ACC112 (cell line): ENCODE data around the gene RANBP2.
"Not testable (repeated sequence)": the region's sequence is repeated elsewhere in the genome, so short reads cannot be mapped to it uniquely, and the experiment has no call there.

Experiments used
- H2AFZ ChIP-seq: fragments of 200-600 bp; sonication (generic); one replicate; pipeline ENCODE4 v1.6.0; 2017; ENCODE audit warnings: antibody characterized with exemption, low read length; ENCODE audit not compliant: unreplicated experiment
- H3K27ac ChIP-seq: fragments of 200-600 bp; sonication (generic); 2 replicates; pipeline ENCODE4 v1.5.1; 2014; ENCODE audit warnings: low read depth, mild to moderate bottlenecking, antibody characterized with exemption, low read length, moderate library complexity
- H3K27me3 ChIP-seq: fragments of 200-600 bp; sonication (generic); 2 replicates; pipeline ENCODE4 v1.6.1; 2014; ENCODE audit warnings: mild to moderate bottlenecking, antibody characterized with exemption, low read length, moderate library complexity, mixed read lengths; ENCODE audit not compliant: insufficient read depth
- H3K36me3 ChIP-seq: fragments of 200-600 bp; sonication (generic); 2 replicates; pipeline ENCODE4 v1.6.1; 2016; ENCODE audit warnings: mild to moderate bottlenecking, antibody characterized with exemption, low read length, moderate library complexity, mixed read lengths; ENCODE audit not compliant: insufficient read depth
- H3K4me1 ChIP-seq: fragments of 200-600 bp; sonication (generic); one replicate; pipeline ENCODE4 v1.6.1; 2016; ENCODE audit warnings: low read length, mixed read lengths; ENCODE audit not compliant: insufficient read depth, unreplicated experiment, control insufficient read depth
- H3K4me3 ChIP-seq: fragments of 200-600 bp; sonication (generic); 2 replicates; pipeline ENCODE4 v1.5.1; 2014; ENCODE audit warnings: mild to moderate bottlenecking, low read depth, low read length
- H3K79me2 ChIP-seq: fragments of 200-600 bp; sonication (generic); one replicate; pipeline ENCODE4 v1.6.0; 2016; ENCODE audit warnings: low read length; ENCODE audit not compliant: control insufficient read depth, unreplicated experiment, insufficient read depth

RANBP2 gene

GRCh38 chr2:108719149-108720044 lies at the start of gene RANBP2:
Gene RANBP2, plus strand, starts transcription at chr2:108719482. Its CDS starts 125 bp downstream, at chr2:108719607.
- Histone ChIP-seq H3K4me3 (peak within 1 kb of the TSS; percentile 93), H3K27ac (peak within 1 kb of the TSS; percentile 87), H3K27me3 (no peaks in the 10 kb centered on the region), H3K4me1 (peaks cover 8% of the 10 kb centered on the region), H3K79me2 (peaks cover 40% of the 10 kb centered on the region), H3K36me3 (no peaks in the 10 kb centered on the region), H2AFZ (peak within 1 kb of the TSS; percentile 91)

- H3K27me3 ChIP-seq, H3K36me3 ChIP-seq, H3K4me1 ChIP-seq, H3K4me3 ChIP-seq, H3K27ac ChIP-seq, H2AFZ ChIP-seq, H3K79me2 ChIP-seq: not testable (repeated sequence)
These were observed 49.0 kb upstream of the RANBP2 start for GRCh38 chr2:108670282-108670681.

- not testable (repeated sequence) for H3K27me3 ChIP-seq, H2AFZ ChIP-seq, H3K36me3 ChIP-seq, H3K27ac ChIP-seq, H3K79me2 ChIP-seq, H3K4me1 ChIP-seq, H3K4me3 ChIP-seq
These were observed 47.0 kb upstream of the RANBP2 start for GRCh38 chr2:108672200-108672805.

- H3K27me3 ChIP-seq, H3K27ac ChIP-seq, H3K36me3 ChIP-seq, H2AFZ ChIP-seq, H3K4me3 ChIP-seq, H3K79me2 ChIP-seq: not testable (repeated sequence)
- peaks cover 11% of the 10 kb centered on the region for H3K4me1 ChIP-seq
These were observed 42.8 kb upstream of the RANBP2 start for GRCh38 chr2:108676522-108676921.

- not testable (repeated sequence) for H3K79me2 ChIP-seq, H3K36me3 ChIP-seq, H3K27ac ChIP-seq, H3K4me3 ChIP-seq, H2AFZ ChIP-seq, H3K27me3 ChIP-seq
- peaks cover 11% of the 10 kb centered on the region for H3K4me1 ChIP-seq
These were observed 42.0 kb upstream of the RANBP2 start for GRCh38 chr2:108677239-108677744.

- not testable (repeated sequence) for H3K36me3 ChIP-seq, H3K79me2 ChIP-seq, H3K4me3 ChIP-seq, H2AFZ ChIP-seq, H3K27me3 ChIP-seq
- Histone ChIP-seq H3K4me1 (peaks cover 11% of the 10 kb centered on the region), H3K27ac (peak overlapping the region; percentile 40; the same call in 1 of the 2 replicates)
These were observed 41.1 kb upstream of the RANBP2 start for GRCh38 chr2:108678198-108678651.

GRCh38 chr2:108680805-108681204 lies 38.5 kb upstream of the RANBP2 start:
- not testable (repeated sequence) for H2AFZ ChIP-seq, H3K4me3 ChIP-seq, H3K79me2 ChIP-seq, H3K27ac ChIP-seq, H3K27me3 ChIP-seq
- Histone ChIP-seq H3K4me1 (peaks cover 11% of the 10 kb centered on the region), H3K36me3 (peaks cover 15% of the 10 kb centered on the region)

- not testable (repeated sequence) for H3K4me3 ChIP-seq, H3K27ac ChIP-seq, H2AFZ ChIP-seq, H3K4me1 ChIP-seq, H3K27me3 ChIP-seq, H3K79me2 ChIP-seq
- peaks cover 13% of the 10 kb centered on the region for H3K36me3 ChIP-seq
These were observed 30.2 kb upstream of the RANBP2 start for GRCh38 chr2:108688818-108689756.

- not testable (repeated sequence) for H3K36me3 ChIP-seq, H2AFZ ChIP-seq, H3K27ac ChIP-seq, H3K4me3 ChIP-seq, H3K4me1 ChIP-seq, H3K79me2 ChIP-seq, H3K27me3 ChIP-seq
These were observed 29.3 kb upstream of the RANBP2 start for GRCh38 chr2:108690001-108690400.

- no peak overlapping the region for H3K27ac ChIP-seq
These were observed 27.8 kb upstream of the RANBP2 start for GRCh38 chr2:108691447-108691846.

More at GRCh38 chr2:108691447-108691846, 27.8 kb upstream of the RANBP2 start:
- Histone ChIP-seq H2AFZ (no peak overlapping the region), H3K36me3 (no peaks in the 10 kb centered on the region), H3K79me2 (no peaks in the 10 kb centered on the region), H3K27me3 (no peaks in the 10 kb centered on the region), H3K4me3 (no peak overlapping the region), H3K4me1 (no peaks in the 10 kb centered on the region)
